HL-60 (cell line): Measurements from ENCODE around the gene ZNF155.

Source experiments
- POLR2AphosphoS5 ChIP-seq: IDR thresholded peaks from 2 replicates; pipeline ENCODE4 v1.6.1; 2012; ENCODE audit warnings: low read depth
- TF ChIP-seq, protein P1 (sequence below): IDR thresholded peaks from one replicate; pipeline ENCODE4 v1.5.1; 2011; ENCODE audit warnings: low read length, control low read depth, inconsistent platforms; ENCODE audit not compliant: insufficient read depth

DNA sequence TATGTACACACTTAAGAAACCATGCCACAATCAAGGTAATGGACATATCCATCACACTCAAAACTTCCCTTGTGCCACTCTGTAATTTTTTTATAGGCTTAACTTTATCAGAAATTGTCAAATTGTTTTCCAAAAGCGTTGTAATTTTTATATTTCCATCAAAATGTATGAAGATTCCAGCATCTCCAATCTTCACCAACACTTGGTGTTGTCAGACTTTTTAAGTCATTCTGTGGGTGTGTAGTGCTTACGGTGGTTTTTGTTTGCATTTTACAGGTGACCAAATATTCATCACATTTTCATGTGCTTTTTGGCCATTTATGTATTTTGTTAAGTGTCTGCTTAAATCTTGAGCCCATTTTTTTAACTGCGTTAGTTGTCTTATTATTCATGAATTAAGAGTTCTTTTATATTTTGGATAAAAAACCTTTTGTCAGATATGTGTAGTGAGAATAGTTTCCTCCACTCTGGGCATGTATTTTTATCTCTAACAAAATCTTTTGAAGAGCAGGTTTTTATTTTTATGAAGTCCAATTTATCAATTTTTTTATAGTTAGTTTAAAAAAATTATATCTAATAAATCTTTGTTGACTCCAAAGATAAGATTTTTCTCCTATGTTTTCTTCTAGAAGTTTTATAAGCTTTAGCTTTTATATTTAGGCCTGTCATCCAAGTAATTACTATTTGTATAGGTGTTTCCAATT, 44.3 kb upstream of the ZNF155 start:
- TF ChIP-seq, protein P1, sequence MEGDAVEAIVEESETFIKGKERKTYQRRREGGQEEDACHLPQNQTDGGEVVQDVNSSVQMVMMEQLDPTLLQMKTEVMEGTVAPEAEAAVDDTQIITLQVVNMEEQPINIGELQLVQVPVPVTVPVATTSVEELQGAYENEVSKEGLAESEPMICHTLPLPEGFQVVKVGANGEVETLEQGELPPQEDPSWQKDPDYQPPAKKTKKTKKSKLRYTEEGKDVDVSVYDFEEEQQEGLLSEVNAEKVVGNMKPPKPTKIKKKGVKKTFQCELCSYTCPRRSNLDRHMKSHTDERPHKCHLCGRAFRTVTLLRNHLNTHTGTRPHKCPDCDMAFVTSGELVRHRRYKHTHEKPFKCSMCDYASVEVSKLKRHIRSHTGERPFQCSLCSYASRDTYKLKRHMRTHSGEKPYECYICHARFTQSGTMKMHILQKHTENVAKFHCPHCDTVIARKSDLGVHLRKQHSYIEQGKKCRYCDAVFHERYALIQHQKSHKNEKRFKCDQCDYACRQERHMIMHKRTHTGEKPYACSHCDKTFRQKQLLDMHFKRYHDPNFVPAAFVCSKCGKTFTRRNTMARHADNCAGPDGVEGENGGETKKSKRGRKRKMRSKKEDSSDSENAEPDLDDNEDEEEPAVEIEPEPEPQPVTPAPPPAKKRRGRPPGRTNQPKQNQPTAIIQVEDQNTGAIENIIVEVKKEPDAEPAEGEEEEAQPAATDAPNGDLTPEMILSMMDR: no peak
- TF ChIP-seq POLR2AphosphoS5: no peak
